Adrenal gland (tissue), 5 donors: ENCODE data around the gene SEMA5A.

Experiments
- CTCF ChIP-seq, 6 experiments: fragments of 450-650 bp in 4 of 6; fragments of 200-600 bp in 2 of 6; sonication (generic) in 1 of 6; IDR thresholded peaks; 1 replicate in 5 of 6; 2 replicates in 1 of 6; pipeline versions ENCODE4 v1.5.1 to v1.8.0; 2016 to 2021; ENCODE audit warnings: antibody characterized with exemption in 6 of 6, mild to moderate bottlenecking in 2 of 6, moderate library complexity in 1 of 6
- POLR2A ChIP-seq, 2 donors: fragments of 450-650 bp; IDR thresholded peaks; one replicate each; pipeline ENCODE4 v1.6.1; 2017; ENCODE audit warnings: antibody characterized with exemption in 2 of 2, mild to moderate bottlenecking in 2 of 2, moderate library complexity in 1 of 2
- donor health status: DM: no; HTN: no; CAD: no.

- TF ChIP-seq CTCF (IDR thresholded peaks at IDR 0.05) (no peak), POLR2A (IDR thresholded peaks at IDR 0.05) (no peak)
These were observed 150.2 kb downstream of the SEMA5A start for GRCh38 chr5:9395706-9396105.
